ENCODE results near the gene MPPE1.
A peak's percentile ranks its signal among the peaks of the same experiment; 100 is the strongest.
"Not testable (repeated sequence)": the region's sequence is repeated elsewhere in the genome, so short reads cannot be mapped to it uniquely, and the experiment has no call there.

MPPE1 gene

DNA sequence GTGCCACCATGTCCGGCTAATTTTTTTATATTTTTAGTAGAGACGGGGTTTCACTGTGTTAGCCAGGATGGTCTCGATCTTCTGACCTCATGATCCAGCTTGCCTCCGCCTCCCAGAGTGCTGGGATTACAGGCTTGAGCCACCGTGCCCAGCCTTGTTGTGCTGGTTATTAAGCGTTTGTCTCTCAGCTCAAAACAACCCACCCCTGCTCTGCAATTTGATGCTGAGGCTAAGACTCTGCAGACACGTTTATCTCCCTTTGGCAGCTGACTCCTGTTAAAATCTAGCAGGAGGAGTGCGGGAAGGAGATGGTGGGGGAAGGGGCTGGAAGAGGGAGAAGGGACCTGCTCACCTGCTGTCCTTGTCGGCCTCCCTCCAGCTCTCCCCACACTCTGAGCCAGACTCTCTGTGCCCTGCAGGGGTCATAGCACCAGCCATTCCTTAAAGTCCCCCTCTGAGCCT, 43.3 kb upstream of the MPPE1 start:
- TF ChIP-seq, protein P1, sequence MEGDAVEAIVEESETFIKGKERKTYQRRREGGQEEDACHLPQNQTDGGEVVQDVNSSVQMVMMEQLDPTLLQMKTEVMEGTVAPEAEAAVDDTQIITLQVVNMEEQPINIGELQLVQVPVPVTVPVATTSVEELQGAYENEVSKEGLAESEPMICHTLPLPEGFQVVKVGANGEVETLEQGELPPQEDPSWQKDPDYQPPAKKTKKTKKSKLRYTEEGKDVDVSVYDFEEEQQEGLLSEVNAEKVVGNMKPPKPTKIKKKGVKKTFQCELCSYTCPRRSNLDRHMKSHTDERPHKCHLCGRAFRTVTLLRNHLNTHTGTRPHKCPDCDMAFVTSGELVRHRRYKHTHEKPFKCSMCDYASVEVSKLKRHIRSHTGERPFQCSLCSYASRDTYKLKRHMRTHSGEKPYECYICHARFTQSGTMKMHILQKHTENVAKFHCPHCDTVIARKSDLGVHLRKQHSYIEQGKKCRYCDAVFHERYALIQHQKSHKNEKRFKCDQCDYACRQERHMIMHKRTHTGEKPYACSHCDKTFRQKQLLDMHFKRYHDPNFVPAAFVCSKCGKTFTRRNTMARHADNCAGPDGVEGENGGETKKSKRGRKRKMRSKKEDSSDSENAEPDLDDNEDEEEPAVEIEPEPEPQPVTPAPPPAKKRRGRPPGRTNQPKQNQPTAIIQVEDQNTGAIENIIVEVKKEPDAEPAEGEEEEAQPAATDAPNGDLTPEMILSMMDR (conservative IDR thresholded peaks at IDR 0.05; ENCODE audit: control insufficient read depth, insufficient read depth, low read depth, low read length) = no peak
- no peak overlapping the region for H3K4me3 ChIP-seq (ENCODE audit: control insufficient read depth, low read depth, low read length)
- DNase-seq (ENCODE audit: low read depth) = no peak

DNA sequence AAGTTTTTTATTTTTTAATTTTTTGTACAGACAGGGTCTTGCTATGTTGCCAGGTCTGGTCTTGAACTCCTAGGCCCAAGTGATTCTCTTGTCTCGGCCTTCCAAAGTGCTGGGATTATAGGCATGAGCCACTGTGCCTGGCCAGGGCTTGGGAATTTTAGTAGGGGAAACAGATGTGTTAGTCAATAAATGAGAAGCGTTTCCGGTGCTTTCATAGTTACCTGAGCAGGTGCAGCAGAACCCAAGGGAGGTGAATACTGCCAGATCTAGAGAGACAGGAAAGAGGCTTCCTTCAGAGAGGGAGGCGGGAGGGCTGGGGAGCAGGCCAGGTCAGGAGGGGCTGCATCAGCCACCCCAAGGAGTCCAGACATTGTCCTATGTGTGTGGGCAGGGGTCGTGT, 42.7 kb upstream of the MPPE1 start:
- TF ChIP-seq, protein P1 (conservative IDR thresholded peaks at IDR 0.05; ENCODE audit: control insufficient read depth, insufficient read depth, low read depth, low read length) = no peak
- DNase-seq (ENCODE audit: low read depth) = no peak
- no peak overlapping the region for H3K4me3 ChIP-seq (ENCODE audit: control insufficient read depth, low read depth, low read length)

DNA sequence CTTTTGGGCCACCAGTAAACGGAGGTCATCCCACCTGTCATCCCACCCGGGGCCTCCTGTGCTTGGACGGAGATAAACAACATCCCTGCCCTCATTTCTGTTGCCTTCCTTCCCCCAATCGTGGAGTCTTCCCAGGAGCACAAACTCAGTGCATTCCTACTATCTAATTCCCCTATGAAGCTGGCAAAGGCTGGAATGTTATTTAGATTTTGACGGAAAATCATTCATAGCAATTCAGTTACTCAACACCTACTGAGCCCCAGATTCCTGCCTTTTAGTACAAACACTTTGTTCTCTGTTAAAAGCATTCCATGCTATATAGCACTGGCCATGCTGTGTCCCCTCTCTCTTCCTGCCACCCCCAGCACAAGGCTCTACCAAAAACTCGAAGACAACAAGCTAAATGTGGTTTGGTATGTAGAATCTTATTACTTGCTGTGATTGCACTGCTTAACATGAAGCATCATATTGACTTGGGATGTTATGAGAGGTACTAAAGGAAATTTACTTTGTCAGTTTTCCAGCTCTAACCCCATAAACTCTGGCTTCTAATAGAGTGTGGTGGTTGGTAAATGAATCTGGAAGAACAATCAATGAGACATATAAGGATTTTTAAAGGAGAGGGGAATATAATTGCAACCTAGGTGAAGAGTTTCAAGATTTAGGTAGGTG, 40.9 kb upstream of the MPPE1 start:
- no peak overlapping the region for H3K4me3 ChIP-seq (ENCODE audit: control insufficient read depth, low read depth, low read length)
- DNase-seq (ENCODE audit: low read depth) = no peak
- TF ChIP-seq, protein P1 (conservative IDR thresholded peaks at IDR 0.05; ENCODE audit: control insufficient read depth, insufficient read depth, low read depth, low read length) = no peak

DNA sequence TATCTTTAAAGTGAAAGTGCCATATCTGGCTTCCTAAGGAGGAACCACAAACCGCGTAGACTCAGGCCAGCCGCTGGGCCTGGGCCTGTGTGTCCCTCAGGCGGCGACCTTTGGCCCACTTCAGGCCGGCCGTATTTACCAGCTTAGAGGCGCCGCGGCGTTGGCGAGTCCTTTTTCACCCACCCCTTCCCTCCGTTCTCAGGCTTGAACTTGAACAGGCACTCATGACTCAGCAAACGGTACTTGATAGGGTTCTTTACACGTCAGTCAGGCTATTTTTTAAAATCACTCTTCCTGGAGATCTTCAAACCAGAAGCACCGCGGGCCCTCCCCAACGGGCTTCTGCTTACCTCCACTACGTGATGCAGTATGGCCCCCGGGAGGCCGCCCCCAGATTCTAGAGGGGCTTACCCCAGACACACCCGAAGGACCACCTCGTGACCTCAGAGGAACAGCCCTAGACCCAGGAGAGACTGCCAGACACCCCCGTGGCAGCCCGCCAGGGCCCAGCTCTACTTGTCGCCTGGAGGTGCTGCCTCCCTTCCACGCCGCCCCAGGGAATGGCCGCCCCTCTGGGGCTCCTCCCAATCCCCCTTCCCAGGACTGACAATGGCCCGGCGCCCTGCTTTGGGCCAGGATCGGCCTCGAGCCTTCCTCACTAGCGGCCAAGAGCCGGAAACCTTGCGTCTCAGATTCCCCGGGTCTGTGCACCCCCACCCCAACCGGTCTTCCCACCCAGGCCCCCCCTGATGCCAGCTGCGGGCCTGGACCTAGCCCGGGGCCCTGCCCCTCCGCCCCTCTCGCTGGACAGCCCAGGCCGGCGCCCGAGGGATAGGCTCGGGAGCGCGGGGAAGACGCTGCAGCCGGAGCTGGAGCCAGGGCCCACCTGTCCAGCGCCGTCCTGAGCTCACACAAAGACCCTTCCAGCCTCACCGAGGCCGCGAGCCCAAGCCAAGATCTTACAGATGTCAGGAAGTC, 39.4 kb upstream of the MPPE1 start:
- DNase-seq (ENCODE audit: low read depth) = peak; percentile 99
- H3K4me3 ChIP-seq (ENCODE audit: control insufficient read depth, low read depth, low read length) = peak overlapping the region; percentile 56
- TF ChIP-seq, protein P1 (conservative IDR thresholded peaks at IDR 0.05; ENCODE audit: control insufficient read depth, insufficient read depth, low read depth, low read length) = no peak

DNA sequence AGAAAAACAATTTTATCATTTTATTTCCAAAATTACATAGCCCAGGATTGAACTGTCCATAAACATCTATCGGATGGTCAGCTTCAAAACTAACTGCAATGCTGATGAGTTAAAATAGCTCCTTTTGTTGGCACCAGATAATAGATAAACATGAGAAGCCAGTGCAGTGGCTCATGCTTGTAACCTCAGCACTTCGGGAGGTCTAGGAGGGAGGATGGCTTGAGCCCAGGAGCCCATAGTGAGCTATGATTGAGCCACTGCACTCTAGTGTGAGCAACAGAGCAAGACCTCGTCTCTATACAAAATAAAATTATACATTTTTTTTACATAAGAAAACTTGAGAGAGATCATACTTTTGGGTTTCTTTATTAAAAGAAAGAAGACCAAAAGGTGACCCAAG, 38.6 kb upstream of the MPPE1 start:
- TF ChIP-seq, protein P1 (conservative IDR thresholded peaks at IDR 0.05; ENCODE audit: control insufficient read depth, insufficient read depth, low read depth, low read length) = no peak
- H3K4me3 ChIP-seq (ENCODE audit: control insufficient read depth, low read depth, low read length) = peak overlapping the region; percentile 20
- DNase-seq (ENCODE audit: low read depth) = peak; percentile 73

DNA sequence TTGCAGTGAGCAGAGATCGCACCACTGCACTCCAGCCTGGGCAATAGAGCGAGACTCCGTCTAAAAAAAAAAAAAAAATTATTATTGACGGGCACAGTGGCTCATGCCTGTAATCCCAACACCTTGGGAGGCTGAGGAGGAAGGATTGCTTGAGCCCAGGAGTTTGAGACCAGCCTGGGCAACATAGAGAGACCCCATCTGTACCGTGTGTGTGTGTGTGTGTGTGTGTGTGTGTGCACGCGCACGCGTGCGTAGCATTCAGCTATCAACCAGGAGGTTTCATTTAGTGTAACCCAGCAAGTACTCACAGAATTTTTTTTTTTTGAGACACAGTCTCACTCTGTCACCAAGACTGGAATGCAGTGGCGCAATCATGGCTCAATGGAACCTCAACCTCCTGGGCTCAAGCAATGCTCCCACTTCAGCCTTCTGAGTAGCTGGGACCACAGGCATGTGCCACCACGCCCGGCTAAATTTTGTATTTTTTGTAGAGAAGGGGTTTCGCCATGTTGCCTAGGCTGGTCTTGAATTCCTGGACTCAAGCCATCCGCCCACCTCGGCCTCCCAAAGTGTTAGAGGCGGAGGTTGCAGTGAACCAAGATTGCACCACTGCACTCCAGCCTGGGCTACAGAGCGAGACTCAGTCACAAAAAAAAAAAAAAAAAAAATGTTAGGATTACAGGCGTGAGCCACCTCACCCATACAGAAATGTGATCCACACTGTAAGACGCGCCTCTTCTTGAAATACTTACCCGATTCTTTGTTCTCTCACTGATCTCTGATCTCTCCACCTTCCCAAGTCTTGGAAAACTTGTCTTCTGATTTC, 37.9 kb upstream of the MPPE1 start:
- DNase-seq (ENCODE audit: low read depth) = peak; percentile 59
- H3K4me3 ChIP-seq (ENCODE audit: control insufficient read depth, low read depth, low read length) = not testable (repeated sequence)
